Transverse colon (tissue), 4 donors: ENCODE data around the gene PDE9A. TPM values are rescaled to one million over a fixed set of nuclear protein-coding genes. Genes with fewer than 3 reads are reported as not detected.

Experiments used
- DNase-seq: peaks from one replicate; pipeline ENCODE4 v3.0.0-alpha.2; 2019
- H3K27ac ChIP-seq, 4 donors: fragments of 200-600 bp; sonication (generic); 2 replicates each; pipeline ENCODE4 v1.5.1; 2016 to 2018; ENCODE audit warnings: inconsistent platforms in 4 of 4
- H3K27me3 ChIP-seq: fragments of 200-600 bp; sonication (generic); 2 replicates; pipeline ENCODE4 v1.5.1; 2017; ENCODE audit warnings: inconsistent platforms
- H3K36me3 ChIP-seq, 4 donors: fragments of 200-600 bp; sonication (generic); 2 replicates each; pipeline ENCODE4 v1.5.1; 2017 to 2019; ENCODE audit warnings: inconsistent platforms in 4 of 4
- H3K4me1 ChIP-seq, 4 donors: fragments of 200-600 bp; sonication (generic); 2 replicates each; pipeline ENCODE4 v1.5.1; 2017 to 2020; ENCODE audit warnings: inconsistent platforms in 4 of 4
- H3K4me3 ChIP-seq, 4 donors: fragments of 200-600 bp; sonication (generic); 1 replicate in 1 of 4; 2 replicates in 3 of 4; pipeline versions ENCODE4 v1.5.1 to v1.6.1; 2017 to 2019; ENCODE audit warnings: inconsistent platforms in 4 of 4
- H3K9me3 ChIP-seq, 2 donors: fragments of 200-600 bp; sonication (generic); 2 replicates each; pipeline ENCODE4 v1.5.1; 2017 to 2019; ENCODE audit warnings: inconsistent platforms in 2 of 2
- EP300 ChIP-seq: sonication (generic); formaldehyde crosslinking; IDR thresholded peaks from one replicate; pipeline ENCODE4 v1.6.1; 2017; ENCODE audit warnings: antibody characterized with exemption, low read depth
- POLR2A ChIP-seq: fragments of 450-650 bp; IDR thresholded peaks from one replicate; pipeline ENCODE4 v1.6.1; 2016; ENCODE audit warnings: antibody characterized with exemption, mild to moderate bottlenecking, moderate library complexity
- POLR2AphosphoS5 ChIP-seq, 3 donors: sonication (generic); formaldehyde crosslinking; IDR thresholded peaks; one replicate each; pipeline ENCODE4 v1.6.1; 2016; ENCODE audit warnings: antibody characterized with exemption in 3 of 3
- WGBS, 2 donors: methylation state at CpG; one replicate each; pipeline ENCODE4 v1.1.5; 2018; ENCODE audit warnings: low coverage in 1 of 2; 5-methylcytosine and 5-hydroxymethylcytosine counted together
- in situ Hi-C, 4 donors: fragments of 200-750 bp; cut with MboI; loops; one replicate each; pipeline versions ENCODE4 v1.15.0 to v1.15.1; 2017; ENCODE audit warnings: low sequenced_read_pairs in 3 of 4, low pct_ligation_motif_present in 1 of 4, low pct_unique_long_range_greater_than_20kb in 1 of 4
- intact Hi-C: fragments of 100-400 bp; cut with DNase I; formaldehyde crosslinking; loops from one replicate; pipeline ENCODE4 v1.15.1; 2023; ENCODE audit warnings: low total_unique reads
- total RNA-seq, 4 donors: library from RNA; depleted of rRNA; stranded (reverse); fragments of >200 nt; gene quantifications; one replicate each; pipeline ENCODE4 v1.1.0, GENCODE V29; 2016
- TF ChIP-seq, protein P1 (sequence below), 5 experiments: fragments of 200-600 bp in 3 of 5; fragments of 450-650 bp in 2 of 5; sonication (generic) in 3 of 5; IDR thresholded peaks; 1 replicate in 2 of 5; 2 replicates in 3 of 5; pipeline ENCODE4 v1.5.1; 2016 to 2017; ENCODE audit warnings: antibody characterized with exemption in 5 of 5, inconsistent platforms in 3 of 5, mild to moderate bottlenecking in 2 of 5, moderate library complexity in 1 of 5

PDE9A gene
- total RNA-seq, 4 donors from 2014 or later, result 65.7 to 673 (median 364) TPM

DNA sequence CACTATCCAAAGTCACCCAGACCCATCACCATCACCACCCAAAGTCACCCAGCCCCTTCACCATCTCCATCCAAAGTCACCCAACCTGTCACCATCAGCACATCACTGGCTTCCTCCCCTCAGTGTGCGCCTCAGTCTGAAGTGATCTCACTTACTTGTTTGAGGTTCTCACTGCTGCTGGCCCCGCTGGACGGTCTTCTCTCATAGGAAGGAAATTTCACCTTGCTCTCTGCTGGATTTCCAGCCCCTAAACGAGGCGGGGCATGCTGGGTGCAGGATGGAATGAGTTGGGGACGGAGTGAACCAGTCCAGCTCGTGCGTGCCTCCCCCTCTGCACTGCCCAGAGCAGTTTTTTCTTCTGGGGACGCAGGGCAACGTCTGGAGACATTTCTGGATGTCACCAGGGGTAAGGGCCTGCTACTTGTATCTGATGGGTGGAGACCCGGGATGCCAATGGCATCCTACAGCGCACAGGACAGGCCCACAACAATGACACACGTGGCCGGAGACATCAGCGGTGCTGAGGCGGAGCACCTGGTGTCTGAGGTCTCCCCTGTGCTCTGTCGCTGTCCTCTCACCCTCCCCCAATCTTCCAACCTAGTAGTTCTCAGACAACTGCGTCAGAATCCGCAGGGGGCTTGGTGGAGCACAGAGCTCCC, 38.6 kb downstream of the PDE9A start:
- peaks cover 0 to 7% (median 0%) of the 10 kb centered on the region in 4 donors for H3K36me3 ChIP-seq
- in situ Hi-C loops (no loop called here), intact Hi-C loops (no loop called here)
- H3K27me3 ChIP-seq, result no peaks in the 10 kb centered on the region
- no peak for DNase-seq
- 93 to 96% methylated on average over 4 to 19 of the region's 19 CpGs for WGBS, 2 donors
- H3K27ac ChIP-seq, result no peak overlapping the region
- TF ChIP-seq EP300, result no peak
- TF ChIP-seq POLR2AphosphoS5 (IDR thresholded peaks at IDR 0.05), result no peak
- TF ChIP-seq, protein P1, sequence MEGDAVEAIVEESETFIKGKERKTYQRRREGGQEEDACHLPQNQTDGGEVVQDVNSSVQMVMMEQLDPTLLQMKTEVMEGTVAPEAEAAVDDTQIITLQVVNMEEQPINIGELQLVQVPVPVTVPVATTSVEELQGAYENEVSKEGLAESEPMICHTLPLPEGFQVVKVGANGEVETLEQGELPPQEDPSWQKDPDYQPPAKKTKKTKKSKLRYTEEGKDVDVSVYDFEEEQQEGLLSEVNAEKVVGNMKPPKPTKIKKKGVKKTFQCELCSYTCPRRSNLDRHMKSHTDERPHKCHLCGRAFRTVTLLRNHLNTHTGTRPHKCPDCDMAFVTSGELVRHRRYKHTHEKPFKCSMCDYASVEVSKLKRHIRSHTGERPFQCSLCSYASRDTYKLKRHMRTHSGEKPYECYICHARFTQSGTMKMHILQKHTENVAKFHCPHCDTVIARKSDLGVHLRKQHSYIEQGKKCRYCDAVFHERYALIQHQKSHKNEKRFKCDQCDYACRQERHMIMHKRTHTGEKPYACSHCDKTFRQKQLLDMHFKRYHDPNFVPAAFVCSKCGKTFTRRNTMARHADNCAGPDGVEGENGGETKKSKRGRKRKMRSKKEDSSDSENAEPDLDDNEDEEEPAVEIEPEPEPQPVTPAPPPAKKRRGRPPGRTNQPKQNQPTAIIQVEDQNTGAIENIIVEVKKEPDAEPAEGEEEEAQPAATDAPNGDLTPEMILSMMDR (IDR thresholded peaks at IDR 0.05), result no peak
- TF ChIP-seq POLR2A, result no peak
- H3K9me3 ChIP-seq, result no peaks in the 10 kb centered on the region
- H3K4me3 ChIP-seq, result no peak overlapping the region
- peaks cover 0 to 3% (median 0%) of the 10 kb centered on the region in 4 donors for H3K4me1 ChIP-seq

DNA sequence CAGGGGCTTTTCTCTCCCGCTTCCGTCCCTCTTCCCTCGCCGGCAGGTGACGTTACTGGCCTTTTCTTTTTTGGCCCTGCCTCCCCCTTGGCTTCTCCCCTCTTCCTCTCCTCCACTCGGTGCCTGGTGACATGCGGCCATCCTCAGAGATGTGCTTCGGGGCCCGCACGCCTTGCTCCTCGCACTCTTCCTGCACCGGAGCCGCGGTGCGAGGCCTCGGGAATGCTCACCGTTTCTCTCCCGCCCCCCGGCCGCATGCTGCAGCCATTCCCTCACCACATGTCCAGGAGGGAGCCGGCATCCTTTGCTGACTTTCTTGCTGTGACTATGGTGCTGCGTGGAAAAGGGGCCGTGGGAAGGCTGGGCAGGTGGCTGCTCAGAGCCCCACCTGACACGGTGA, 39.3 kb downstream of the PDE9A start:
- Histone ChIP-seq H3K4me1 (peaks cover 0 to 3% (median 0%) of the 10 kb centered on the region in 4 donors), H3K36me3 (peaks cover 0 to 7% (median 0%) of the 10 kb centered on the region in 4 donors), H3K27me3 (no peaks in the 10 kb centered on the region), H3K27ac (no peak overlapping the region), H3K9me3 (no peaks in the 10 kb centered on the region), H3K4me3 (no peak overlapping the region)
- no peak for TF ChIP-seq POLR2A
- no peak for TF ChIP-seq POLR2AphosphoS5 (IDR thresholded peaks at IDR 0.05)
- no peak for TF ChIP-seq EP300
- TF ChIP-seq, protein P1 (IDR thresholded peaks at IDR 0.05), result no peak
- in situ Hi-C loops, result no loop called here
- intact Hi-C loops, result no loop called here
- 94 to 95% methylated on average over 6 to 24 of the region's 24 CpGs for WGBS, 2 donors
- DNase-seq, result no peak

DNA sequence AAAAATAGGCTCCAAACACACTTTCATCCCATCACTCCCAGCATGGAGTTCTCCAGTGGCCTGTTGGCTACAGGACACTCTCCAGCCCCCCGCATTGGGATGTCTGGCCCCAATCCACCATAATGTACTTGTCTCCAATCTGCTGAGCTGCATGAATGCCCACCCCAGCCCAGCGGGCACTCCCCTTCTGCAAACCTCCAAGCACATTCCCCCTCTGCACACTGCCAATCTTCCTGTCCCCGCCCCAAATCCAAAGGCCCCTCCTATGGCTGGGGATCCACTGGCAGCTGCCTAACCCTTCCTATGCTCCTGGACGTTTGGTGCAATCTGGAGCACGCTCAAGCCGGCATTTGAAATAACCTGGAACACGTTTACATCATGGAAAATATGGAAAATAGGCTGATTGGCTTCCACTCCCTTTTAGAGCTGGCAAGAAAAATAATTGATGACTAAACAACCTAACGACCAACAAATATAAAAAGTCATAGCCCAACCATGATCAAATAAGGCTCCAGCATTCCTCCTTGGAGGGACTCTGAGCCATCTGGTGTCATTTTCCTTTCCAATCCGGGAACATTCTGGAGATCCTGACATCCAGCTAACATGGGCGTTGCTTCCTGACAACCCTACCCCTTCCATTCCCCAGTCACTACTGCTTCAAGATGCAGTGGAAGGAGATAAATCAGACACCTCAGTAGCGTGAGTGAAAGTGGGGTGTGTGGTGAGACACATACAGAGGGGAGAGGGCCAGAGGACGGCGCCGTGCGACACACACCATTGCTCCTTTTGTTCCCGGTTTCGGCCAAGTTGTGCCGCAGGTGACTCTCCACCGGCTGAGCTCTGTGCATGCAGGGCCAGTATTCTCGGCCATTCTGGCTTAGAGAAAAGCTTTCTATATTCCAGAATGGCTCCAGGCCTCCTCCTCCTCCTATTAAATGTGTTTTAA, 41.6 kb downstream of the PDE9A start:
- 87 to 89% methylated on average over 10 to 20 of the region's 20 CpGs for whole genome bisulfite sequencing, 2 donors
- Histone ChIP-seq H3K27me3 (no peaks in the 10 kb centered on the region), H3K4me3 (no peak overlapping the region), H3K4me1 (peaks cover 0 to 3% (median 0%) of the 10 kb centered on the region in 4 donors), H3K27ac (no peak overlapping the region), H3K36me3 (peaks cover 0 to 3% (median 0%) of the 10 kb centered on the region in 4 donors), H3K9me3 (no peaks in the 10 kb centered on the region)
- intact Hi-C loops, result no loop called here
- in situ Hi-C loops, result no loop called here
- TF ChIP-seq EP300, result no peak
- TF ChIP-seq, protein P1 (IDR thresholded peaks at IDR 0.05), result no peak
- no peak for TF ChIP-seq POLR2AphosphoS5 (IDR thresholded peaks at IDR 0.05)
- no peak for TF ChIP-seq POLR2A
- no peak for DNase-seq

DNA sequence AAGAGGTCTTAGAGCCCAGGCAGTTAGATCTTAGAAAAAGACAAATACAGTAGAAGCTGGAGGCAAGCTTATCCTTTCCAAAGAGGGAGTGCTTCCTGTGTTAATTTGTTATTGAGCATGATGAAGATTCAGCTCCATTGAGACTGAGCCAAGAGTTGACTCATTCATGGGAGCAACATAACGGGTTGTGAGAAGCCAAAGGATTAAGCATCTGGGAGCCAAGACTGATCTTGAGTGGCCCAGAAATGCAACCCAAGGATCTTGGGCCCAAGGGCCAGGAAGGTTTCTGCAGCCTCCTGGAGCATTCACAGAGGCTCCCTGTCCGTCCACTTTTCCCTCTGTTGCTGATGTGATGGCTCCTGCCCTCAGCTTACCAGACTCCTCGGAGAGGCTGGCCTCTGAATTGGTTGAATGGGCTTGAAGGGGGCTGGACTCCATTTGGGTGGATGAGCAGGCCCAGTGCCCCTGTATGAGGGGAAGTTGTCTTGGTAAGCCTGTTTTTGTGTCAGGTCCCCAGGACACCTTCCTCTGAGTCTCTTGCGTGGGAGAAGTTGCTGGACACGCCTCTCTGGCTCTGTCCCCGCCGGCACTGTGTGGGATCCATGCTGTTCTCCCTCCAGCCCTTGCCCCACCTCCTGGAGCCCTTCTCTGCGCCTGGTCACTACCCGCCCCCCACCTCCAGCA, 42.4 kb downstream of the PDE9A start:
- no peak overlapping the region for H3K4me3 ChIP-seq
- 66 to 77% methylated on average over 2 to 9 of the region's 9 CpGs for WGBS, 2 donors
- intact Hi-C loops (no loop called here), in situ Hi-C loops (no loop called here)
- H3K4me1 ChIP-seq, result peaks cover 0 to 3% (median 0%) of the 10 kb centered on the region in 4 donors
- DNase-seq, result no peak
- H3K27ac ChIP-seq, result no peak overlapping the region
- H3K36me3 ChIP-seq, result peaks cover 0 to 3% (median 0%) of the 10 kb centered on the region in 4 donors
- H3K9me3 ChIP-seq, result no peaks in the 10 kb centered on the region
- TF ChIP-seq EP300 (no peak), POLR2A (no peak), POLR2AphosphoS5 (IDR thresholded peaks at IDR 0.05) (no peak)
- TF ChIP-seq, protein P1 (IDR thresholded peaks at IDR 0.05), result no peak
- H3K27me3 ChIP-seq, result no peaks in the 10 kb centered on the region
